PC-3 (cell line): Measurements from ENCODE around the gene CTAGE4.
"Not testable (repeated sequence)": the region's sequence is repeated elsewhere in the genome, so short reads cannot be mapped to it uniquely, and the experiment has no call there.

ENCODE experiments used
- EZH2 ChIP-seq: fragments of 300-600 bp; sonication (generic); IDR thresholded peaks from one replicate; pipeline ENCODE4 v1.6.1; 2017; ENCODE audit warnings: antibody characterized with exemption, mild to moderate bottlenecking, low read length; ENCODE audit not compliant: unreplicated experiment
- TF ChIP-seq, protein P1 (sequence below): fragments of 300-600 bp; sonication (generic); conservative IDR thresholded peaks from 2 replicates; pipeline ENCODE4 v1.5.1; 2017; ENCODE audit warnings: antibody characterized with exemption, low read depth, mild to moderate bottlenecking, low read length

DNA sequence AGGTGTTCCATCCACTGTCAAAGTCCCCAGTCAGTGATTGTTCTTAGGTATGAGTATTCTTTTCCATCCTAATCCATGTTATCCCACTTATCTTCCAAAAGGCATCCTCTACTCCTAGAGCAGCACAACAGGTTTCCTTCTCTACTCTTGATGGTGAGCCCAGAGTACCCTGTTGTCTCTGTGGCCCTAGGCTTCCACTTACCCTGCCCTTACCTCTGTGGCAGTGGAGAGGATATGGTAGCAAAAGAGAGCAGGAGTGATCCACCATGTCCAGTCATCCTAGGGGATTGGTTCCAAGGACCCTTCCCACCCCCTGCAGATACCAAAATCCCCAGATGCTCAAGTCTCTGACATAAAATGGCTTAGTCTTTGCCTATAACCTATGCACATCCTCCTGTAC lies 33.9 kb downstream of the CTAGE4 start:
- TF ChIP-seq, protein P1, sequence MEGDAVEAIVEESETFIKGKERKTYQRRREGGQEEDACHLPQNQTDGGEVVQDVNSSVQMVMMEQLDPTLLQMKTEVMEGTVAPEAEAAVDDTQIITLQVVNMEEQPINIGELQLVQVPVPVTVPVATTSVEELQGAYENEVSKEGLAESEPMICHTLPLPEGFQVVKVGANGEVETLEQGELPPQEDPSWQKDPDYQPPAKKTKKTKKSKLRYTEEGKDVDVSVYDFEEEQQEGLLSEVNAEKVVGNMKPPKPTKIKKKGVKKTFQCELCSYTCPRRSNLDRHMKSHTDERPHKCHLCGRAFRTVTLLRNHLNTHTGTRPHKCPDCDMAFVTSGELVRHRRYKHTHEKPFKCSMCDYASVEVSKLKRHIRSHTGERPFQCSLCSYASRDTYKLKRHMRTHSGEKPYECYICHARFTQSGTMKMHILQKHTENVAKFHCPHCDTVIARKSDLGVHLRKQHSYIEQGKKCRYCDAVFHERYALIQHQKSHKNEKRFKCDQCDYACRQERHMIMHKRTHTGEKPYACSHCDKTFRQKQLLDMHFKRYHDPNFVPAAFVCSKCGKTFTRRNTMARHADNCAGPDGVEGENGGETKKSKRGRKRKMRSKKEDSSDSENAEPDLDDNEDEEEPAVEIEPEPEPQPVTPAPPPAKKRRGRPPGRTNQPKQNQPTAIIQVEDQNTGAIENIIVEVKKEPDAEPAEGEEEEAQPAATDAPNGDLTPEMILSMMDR = not testable (repeated sequence)
- TF ChIP-seq EZH2 = not testable (repeated sequence)
